Kidney (tissue), 14 donors: ENCODE results near the gene NME7. TPM values are rescaled to one million over a fixed set of nuclear protein-coding genes. Genes with fewer than 3 reads are reported as not detected.

Experiments used
- DNase-seq, 5 donors: peaks; one replicate each; pipeline ENCODE4 v3.0.0-alpha.2; 2013 to 2020
- FAIRE-seq: peaks from 2 replicates; lab custom pipeline; 2012; peaks lifted over from hg19 to GRCh38; lab: Jason Lieb, UNC
- H3K27ac ChIP-seq, 2 donors: one replicate each; pipeline ENCODE4 v1.7.0; 2013; ENCODE audit warnings: low read depth in 2 of 2, low read length in 2 of 2, inconsistent platforms in 1 of 2
- H3K27me3 ChIP-seq: one replicate; pipeline ENCODE4 v1.7.1; 2013; ENCODE audit warnings: low read length, inconsistent platforms; ENCODE audit not compliant: control insufficient read depth, insufficient read depth
- H3K36me3 ChIP-seq, 3 donors: one replicate each; pipeline versions ENCODE4 v1.7.0 to v1.7.1; 2013; ENCODE audit warnings: low read length in 3 of 3, control low read depth in 1 of 3, inconsistent platforms in 1 of 3; ENCODE audit not compliant: insufficient read depth in 3 of 3, control insufficient read depth in 2 of 3
- H3K4me1 ChIP-seq, 3 donors: one replicate each; pipeline versions ENCODE4 v1.7.0 to v1.7.1; 2013; ENCODE audit warnings: low read length in 3 of 3, inconsistent platforms in 1 of 3, low read depth in 1 of 3; ENCODE audit not compliant: control insufficient read depth in 2 of 3, insufficient read depth in 2 of 3
- H3K4me3 ChIP-seq, 3 donors: one replicate each; pipeline versions ENCODE4 v1.7.0 to v1.8.1; 2013; ENCODE audit warnings: low read length in 3 of 3, control low read depth in 1 of 3, inconsistent platforms in 1 of 3
- H3K9ac ChIP-seq, 3 donors: one replicate each; pipeline versions ENCODE4 v1.7.0 to v1.7.1; 2013; ENCODE audit warnings: low read length in 3 of 3, control low read depth in 1 of 3, inconsistent platforms in 1 of 3
- H3K9me3 ChIP-seq, 3 donors: one replicate each; pipeline versions ENCODE4 v1.7.0 to v1.7.1; 2013; ENCODE audit warnings: low read length in 3 of 3, control low read depth in 1 of 3, inconsistent platforms in 1 of 3; ENCODE audit not compliant: control insufficient read depth in 2 of 3, insufficient read depth in 1 of 3
- intact Hi-C: fragments of 100-400 bp; cut with DNase I; formaldehyde crosslinking; loops from one replicate; pipeline ENCODE4 v1.11.1; 2022
- polyA plus RNA-seq: library from polyadenylated mRNA; stranded (reverse); fragments of 350-450 nt; fragmentation: Illumina TruSeq; extraction: RNeasy Lipid Tissue Mini Kit (QIAGEN cat#74804); gene quantifications from one replicate; pipeline ENCODE4 v1.2.3, GENCODE V29; 2014; ENCODE audit warnings: low read depth, low replicate concordance; ENCODE audit not compliant: insufficient read depth
- total RNA-seq: library from RNA; stranded (reverse); fragmentation: NEBNext Ultra II Directional; extraction: Animal tissue kit (Norgen Biotek cat#: 25700); gene quantifications from one replicate; pipeline ENCODE4 v1.2.1, GENCODE V29; 2021
- TF ChIP-seq, protein P1 (sequence below): IDR thresholded peaks from 3 replicates; pipeline ENCODE4 v1.5.1; 2012; ENCODE audit warnings: mild to moderate bottlenecking, moderate library complexity, borderline replicate concordance; ENCODE audit not compliant: insufficient read depth; ENCODE audit errors: extremely low read depth
- donor health status: control.
- donor health status: control.
- donor health status: control.
- donor health status: control.
- donor health status: control.
- donor health status: DM: yes; HTN: yes; CAD: no.
- donor health status: Normal renal cell carcinoma (clear cell type).

Gene NME7
- total and polyA plus RNA-seq, 2 donors from 2014 or later: 13.7 to 31.9 TPM

DNA sequence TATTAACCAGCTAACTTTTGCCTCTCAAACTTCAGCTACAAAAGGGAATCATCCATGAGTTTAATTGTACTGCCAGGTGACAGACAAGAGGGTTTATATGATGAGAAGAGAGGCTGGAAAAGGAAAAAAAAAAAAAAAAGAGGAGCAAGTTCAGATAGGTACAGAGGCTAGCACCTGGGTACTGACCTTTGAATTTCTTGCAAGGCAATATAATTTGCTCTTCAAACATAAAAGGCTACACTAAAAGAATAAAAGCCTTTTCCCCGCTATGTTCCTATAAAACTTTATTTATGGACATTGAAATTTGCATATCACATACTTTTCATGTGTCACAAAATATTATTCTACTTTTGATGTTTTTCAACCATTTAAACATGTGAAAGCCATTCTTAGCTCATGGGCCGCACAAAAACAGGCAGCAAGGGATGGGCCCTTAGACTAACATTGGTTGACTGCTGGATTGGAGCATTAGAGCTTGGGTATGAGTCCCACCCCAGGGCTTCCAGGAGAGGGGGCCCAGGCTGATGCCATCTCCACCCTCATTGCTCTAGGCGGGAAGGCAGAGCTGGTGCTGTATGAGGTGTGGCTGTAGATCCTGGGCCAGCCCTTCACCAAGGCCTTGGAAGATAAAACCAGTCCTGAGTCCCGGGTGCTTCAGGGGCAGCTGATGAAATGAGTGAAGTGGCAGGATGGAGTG, 216.8 kb downstream of the NME7 start:
- no peaks in the 10 kb centered on the region for H3K9me3 ChIP-seq
- FAIRE-seq (no peak), DNase-seq (no peak)
- TF ChIP-seq, protein P1, sequence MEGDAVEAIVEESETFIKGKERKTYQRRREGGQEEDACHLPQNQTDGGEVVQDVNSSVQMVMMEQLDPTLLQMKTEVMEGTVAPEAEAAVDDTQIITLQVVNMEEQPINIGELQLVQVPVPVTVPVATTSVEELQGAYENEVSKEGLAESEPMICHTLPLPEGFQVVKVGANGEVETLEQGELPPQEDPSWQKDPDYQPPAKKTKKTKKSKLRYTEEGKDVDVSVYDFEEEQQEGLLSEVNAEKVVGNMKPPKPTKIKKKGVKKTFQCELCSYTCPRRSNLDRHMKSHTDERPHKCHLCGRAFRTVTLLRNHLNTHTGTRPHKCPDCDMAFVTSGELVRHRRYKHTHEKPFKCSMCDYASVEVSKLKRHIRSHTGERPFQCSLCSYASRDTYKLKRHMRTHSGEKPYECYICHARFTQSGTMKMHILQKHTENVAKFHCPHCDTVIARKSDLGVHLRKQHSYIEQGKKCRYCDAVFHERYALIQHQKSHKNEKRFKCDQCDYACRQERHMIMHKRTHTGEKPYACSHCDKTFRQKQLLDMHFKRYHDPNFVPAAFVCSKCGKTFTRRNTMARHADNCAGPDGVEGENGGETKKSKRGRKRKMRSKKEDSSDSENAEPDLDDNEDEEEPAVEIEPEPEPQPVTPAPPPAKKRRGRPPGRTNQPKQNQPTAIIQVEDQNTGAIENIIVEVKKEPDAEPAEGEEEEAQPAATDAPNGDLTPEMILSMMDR: no peak
- H3K36me3 ChIP-seq: no peaks in the 10 kb centered on the region
- H3K4me3 ChIP-seq: no peak overlapping the region
- intact Hi-C loops: no loop called here
- H3K27ac ChIP-seq: no peak overlapping the region
- peaks cover 0 to 24% (median 7%) of the 10 kb centered on the region in 3 donors for H3K4me1 ChIP-seq
- no peaks in the 10 kb centered on the region for H3K27me3 ChIP-seq
- H3K9ac ChIP-seq: no peak overlapping the region

DNA sequence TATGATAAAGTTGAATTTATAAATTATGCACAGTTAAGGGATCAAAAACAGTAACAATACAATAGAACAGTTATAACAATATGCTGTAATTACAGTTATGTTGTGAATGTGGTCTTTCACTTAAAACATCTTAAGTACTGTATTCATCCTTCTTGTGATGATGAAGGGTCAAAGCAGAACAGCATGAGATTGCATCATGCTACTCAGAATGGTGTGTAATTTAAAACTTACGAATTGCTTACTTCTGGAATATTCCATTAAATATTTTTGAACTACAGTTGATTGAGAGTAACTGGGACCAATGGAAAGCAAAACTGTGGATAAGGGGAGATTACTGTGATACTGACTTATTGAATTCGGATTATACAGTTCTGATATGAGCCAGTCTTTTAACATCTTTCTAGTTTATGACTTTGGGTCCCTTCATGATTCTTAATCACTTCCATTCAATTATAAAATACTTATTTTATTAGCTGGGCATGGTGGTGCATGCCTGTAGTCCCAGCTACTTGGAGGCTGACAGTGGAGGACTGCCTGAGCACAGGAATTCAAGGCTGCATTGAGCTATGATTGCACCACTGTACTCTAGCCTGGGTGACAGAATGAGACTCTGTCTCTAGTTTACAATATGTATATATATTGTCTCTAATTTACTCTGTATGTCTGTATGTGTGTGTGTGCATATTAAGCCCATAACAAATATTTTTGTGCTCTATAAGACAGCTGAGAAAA, 217.9 kb downstream of the NME7 start:
- H3K9ac ChIP-seq: no peak overlapping the region
- FAIRE-seq (no peak), DNase-seq (no peak)
- peak overlapping the region in 1 of 2 donors; percentile 17 for H3K27ac ChIP-seq
- intact Hi-C loops: no loop called here
- no peak overlapping the region for H3K4me3 ChIP-seq
- H3K27me3 ChIP-seq: no peaks in the 10 kb centered on the region
- TF ChIP-seq, protein P1: no peak
- peaks cover 0 to 29% (median 7%) of the 10 kb centered on the region in 3 donors for H3K4me1 ChIP-seq
- no peaks in the 10 kb centered on the region for H3K9me3 ChIP-seq
- no peaks in the 10 kb centered on the region for H3K36me3 ChIP-seq

DNA sequence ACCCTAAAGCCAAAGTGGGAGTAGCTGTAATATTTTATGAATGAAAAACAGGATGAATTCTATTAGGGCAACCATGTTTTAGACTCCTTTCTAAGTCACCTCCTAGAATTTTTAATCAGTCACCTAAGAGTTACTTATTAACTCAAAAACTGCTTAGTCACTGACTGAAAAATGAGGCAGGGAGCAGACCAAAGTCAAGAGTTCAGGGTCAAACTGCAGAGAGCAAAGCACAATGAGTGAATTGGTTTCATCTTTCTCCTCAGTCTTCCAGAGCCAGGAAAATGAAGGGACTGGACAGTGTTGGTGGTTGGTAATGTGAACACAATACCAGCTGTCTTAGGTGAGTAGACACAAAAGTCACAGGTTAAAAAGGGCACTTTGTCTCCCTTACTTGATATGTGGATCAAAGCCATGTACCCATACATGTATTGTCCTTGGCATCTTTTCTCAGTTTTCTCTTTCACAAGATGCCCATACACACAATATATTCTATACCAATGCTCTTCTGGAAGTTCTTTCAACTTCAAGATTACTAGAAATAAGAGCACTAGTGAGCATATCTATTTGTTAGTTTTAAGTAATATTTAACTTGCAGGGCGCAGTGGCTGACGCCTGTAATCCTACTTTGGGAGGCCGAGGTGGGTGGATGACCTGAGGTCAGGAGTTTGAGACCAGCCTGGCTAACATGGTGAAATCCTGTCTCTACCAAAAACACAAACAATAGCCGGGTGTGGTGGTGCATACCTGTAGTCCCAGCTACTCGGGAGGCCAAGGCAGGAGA, 218.9 kb downstream of the NME7 start:
- DNase-seq: peak in 3 of 5 donors; percentile 42 to 87 (median 80)

More for the DNA sequence above, 218.9 kb downstream of the NME7 start:
- TF ChIP-seq, protein P1: no peak
- peaks cover 0 to 36% (median 7%) of the 10 kb centered on the region in 3 donors for H3K4me1 ChIP-seq
- FAIRE-seq: peak; percentile 68
- H3K27ac ChIP-seq: peak overlapping the region; percentile 69 to 87
- no peaks in the 10 kb centered on the region for H3K9me3 ChIP-seq
- H3K4me3 ChIP-seq: no peak overlapping the region
- no peaks in the 10 kb centered on the region for H3K36me3 ChIP-seq
- intact Hi-C loops: no loop called here
- H3K27me3 ChIP-seq: no peaks in the 10 kb centered on the region
- no peak overlapping the region for H3K9ac ChIP-seq
